OCI-LY7 (cell line): ENCODE data around the gene NLRP9.

Source experiments
- EZH2phosphoT487 ChIP-seq: fragments of 200-600 bp; sonication (generic); IDR thresholded peaks from 2 replicates; pipeline ENCODE4 v1.6.1; 2018; ENCODE audit warnings: low read depth, borderline replicate concordance, mild to moderate bottlenecking, mixed run types, antibody characterized with exemption, low read length, moderate library complexity, mixed read lengths
- TF ChIP-seq, protein P1 (sequence below): fragments of 200-600 bp; sonication (generic); conservative IDR thresholded peaks from 2 replicates; pipeline ENCODE4 v1.5.1; 2014; ENCODE audit warnings: mild to moderate bottlenecking, antibody characterized with exemption, low read length, moderate library complexity, mixed read lengths

DNA sequence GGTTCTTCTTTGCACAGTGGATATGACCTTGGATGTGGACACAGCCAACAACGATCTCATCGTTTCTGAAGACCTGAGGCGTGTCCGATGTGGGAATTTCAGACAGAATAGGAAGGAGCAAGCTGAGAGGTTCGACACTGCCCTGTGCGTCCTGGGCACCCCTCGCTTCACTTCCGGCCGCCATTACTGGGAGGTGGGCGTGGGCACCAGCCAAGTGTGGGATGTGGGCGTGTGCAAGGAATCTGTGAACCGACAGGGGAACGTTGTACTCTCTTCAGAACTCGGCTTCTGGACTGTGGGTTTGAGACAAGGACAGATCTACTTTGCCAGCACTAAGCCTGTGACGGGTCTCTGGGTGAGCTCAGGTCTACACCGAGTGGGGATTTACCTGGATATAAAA lies 40.1 kb upstream of the NLRP9 start:
- TF ChIP-seq, protein P1, sequence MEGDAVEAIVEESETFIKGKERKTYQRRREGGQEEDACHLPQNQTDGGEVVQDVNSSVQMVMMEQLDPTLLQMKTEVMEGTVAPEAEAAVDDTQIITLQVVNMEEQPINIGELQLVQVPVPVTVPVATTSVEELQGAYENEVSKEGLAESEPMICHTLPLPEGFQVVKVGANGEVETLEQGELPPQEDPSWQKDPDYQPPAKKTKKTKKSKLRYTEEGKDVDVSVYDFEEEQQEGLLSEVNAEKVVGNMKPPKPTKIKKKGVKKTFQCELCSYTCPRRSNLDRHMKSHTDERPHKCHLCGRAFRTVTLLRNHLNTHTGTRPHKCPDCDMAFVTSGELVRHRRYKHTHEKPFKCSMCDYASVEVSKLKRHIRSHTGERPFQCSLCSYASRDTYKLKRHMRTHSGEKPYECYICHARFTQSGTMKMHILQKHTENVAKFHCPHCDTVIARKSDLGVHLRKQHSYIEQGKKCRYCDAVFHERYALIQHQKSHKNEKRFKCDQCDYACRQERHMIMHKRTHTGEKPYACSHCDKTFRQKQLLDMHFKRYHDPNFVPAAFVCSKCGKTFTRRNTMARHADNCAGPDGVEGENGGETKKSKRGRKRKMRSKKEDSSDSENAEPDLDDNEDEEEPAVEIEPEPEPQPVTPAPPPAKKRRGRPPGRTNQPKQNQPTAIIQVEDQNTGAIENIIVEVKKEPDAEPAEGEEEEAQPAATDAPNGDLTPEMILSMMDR: no peak
- TF ChIP-seq EZH2phosphoT487: no peak
